Measurements from ENCODE around the gene CCDC88C.

- TF ChIP-seq POLR2A (IDR thresholded peaks at IDR 0.05; ENCODE audit: low read length) (no peak), GATA1 (IDR thresholded peaks at IDR 0.05; ENCODE audit: low read depth, low read length) (no peak)
Observed at GRCh38 chr14:91256661-91257060, 161.0 kb downstream of the CCDC88C start.
